Limb (tissue), 2 donors: ENCODE results near the gene MRPS22.
"Not testable (repeated sequence)": the region's sequence is repeated elsewhere in the genome, so short reads cannot be mapped to it uniquely, and the experiment has no call there.

ENCODE experiments used
- DNase-seq, 2 donors: peaks; one replicate each; pipeline ENCODE4 v3.0.0-alpha.2; 2016; ENCODE audit errors: extremely low spot score in 2 of 2

Gene MRPS22

DNA sequence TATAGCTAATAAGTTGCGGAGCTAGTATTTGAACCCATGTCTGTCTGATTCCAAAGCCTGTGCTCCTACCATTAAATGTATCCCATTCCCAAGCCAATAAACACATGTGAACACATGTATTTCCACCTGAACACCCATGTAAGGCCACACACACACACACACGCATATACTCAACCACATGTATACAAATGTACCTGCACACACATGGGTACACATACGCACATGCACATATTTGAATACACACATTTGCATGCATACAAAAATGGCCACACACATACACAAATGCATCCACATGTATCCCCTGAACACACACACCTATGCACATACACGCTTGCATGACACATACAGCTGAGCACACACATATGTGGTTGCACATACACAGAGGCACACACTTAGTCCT is 5.4 kb upstream of the MRPS22 start:
- no peak for DNase-seq

DNA sequence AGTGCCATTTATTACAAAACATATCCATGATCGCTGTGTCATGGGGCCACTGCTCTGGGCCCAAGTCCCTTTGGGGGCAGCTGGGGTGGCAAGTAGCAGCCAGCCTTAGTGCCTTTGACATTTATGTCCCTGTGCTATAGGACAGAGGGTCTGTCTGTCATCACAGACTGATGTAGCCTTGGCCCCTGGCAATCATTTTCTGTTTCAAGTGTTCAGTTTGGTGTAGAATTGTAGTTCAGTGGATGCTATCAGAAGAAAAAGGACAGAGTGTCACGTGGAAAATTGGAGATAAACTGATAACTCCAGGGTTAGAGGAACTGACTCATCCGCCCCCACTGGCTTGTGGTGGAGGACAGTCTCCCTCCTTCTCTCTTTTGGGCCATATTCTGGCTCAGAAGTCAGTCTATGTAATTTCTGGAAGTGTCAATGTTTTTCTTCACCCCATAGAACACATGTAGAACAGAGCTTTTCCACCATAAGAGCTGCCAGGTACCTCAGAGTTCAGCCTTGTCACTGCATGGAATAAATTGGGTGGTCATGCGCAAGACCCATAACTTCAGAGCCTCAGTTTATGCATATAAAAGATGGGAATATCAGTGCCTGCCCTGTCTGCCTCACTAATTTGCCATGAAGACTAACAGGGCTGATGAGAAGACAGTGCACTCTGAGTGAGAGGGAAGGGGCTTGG is 4.5 kb upstream of the MRPS22 start:
- DNase-seq, result no peak

DNA sequence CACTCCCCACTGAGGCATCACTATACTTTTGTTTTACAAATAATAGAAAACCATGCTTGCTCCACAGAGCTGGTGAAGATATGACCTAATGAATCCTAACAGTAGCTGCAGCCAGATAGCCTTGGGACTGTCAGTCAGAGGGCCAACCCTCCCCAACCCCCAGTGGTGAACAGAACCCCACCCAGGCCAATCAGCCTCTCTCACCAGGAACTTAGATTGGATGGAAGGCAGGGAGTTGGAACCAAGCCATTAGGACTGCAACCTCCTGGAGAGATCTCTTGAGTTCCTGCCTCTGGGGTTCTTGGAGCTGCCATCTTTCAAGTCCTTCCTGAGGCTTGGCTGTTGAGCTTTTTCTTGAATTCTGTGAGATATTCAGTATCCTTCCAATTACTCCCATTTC is 3.0 kb upstream of the MRPS22 start:
- DNase-seq, result no peak

DNA sequence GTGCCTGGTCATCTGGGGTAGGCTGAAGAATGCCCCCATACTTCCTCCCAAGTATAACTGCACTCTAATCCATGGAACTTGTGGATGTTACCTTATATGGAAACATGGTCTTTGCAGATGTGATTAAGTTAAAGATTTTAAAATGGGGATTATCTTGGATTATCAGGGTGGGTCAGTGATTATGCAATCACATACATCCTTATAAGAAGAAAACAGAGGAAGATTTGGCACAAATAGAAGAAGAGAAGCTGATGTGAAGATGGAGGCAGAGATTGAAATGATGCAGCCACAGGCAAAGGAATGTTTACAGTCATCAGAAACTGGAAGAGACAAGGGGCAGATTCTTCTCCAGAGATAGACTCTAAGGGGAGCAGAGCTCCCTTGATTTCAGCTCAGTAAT is 1.8 kb upstream of the MRPS22 start:
- DNase-seq, result no peak

DNA sequence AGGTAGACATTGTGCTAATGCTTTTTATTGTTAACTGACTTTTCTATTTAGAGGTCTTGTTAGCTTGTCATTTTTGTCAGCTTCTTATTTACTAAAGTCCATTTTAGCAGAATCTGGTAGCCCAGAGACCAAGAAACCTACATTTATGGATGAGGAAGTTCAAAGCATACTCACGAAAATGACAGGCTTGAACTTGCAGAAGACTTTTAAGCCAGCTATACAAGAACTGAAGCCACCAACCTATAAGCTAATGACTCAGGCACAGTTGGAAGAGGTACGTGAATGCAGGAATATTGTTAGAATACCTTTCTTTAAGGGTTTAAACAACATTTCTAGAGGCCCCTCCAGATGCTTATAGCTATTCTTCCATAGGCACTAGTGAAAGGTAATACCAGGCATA is 3.0 kb downstream of the MRPS22 start:
- no peak for DNase-seq

DNA sequence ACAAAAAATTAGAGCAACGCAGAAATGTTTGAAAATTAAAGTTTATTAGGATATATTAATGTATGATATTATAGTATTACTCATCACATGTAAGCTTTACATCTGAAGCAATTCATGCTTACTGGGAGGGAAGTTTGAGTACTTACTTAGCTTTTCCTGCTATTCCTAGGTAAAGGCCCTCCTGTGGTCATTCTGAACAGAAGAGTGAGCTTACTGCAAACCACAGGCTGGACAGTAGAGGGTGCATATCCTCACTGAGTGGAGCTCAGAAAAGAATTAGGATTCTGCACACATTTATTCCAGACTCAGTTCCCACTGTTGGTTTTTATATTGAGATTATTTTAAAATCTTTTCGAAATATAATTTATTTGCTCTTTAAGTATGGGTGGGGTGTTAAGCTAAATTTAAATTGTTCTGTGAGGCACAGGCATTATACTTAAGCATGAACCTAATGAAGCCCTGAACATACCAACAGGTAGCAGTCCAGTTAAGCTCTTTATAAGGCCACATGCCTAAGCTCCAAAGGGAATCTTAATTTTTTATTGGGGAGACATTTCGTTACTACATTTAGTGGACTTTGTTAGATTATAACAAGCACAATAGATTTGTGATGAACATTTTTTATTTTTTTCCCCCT is 10.2 kb downstream of the MRPS22 start:
- peak in 1 of 2 donors; percentile 52 for DNase-seq

DNA sequence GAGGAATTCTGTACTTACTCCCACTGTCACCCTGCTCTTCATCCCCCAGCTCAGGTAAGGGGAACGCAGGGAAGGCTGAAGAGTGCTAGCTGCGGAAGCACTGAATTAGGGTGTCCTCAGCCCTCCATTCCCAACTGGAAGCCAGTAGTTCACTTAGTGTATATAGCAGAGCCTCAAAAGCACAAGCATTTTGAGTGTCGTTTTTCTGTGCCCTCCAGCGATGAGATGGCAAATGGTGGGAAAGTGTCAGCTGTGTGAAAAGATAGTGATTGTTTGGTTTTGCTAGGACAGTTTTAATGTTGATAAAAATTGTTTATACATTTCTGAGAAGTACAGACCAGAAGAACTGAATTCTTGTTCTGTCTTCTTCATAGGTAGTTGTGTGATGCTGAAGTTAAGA is 10.8 kb downstream of the MRPS22 start:
- DNase-seq, result no peak

DNA sequence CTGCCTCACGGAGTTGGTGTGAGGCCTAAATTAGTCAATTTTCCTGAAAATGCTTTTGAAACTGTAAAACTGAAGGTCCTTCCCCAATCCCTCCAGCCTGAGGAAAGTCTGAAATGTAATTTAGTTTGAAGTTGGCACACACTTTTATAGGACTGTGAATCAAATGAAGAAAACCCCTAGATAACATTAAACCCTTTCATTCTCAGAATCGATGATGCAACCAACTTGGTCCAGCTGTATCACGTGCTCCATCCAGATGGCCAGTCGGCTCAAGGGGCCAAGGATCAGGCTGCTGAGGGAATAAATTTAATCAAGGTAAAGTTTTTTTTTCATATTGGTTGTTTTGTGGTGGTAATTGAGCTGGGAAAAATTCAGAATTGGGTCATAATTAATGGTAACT is 11.7 kb downstream of the MRPS22 start:
- no peak for DNase-seq

DNA sequence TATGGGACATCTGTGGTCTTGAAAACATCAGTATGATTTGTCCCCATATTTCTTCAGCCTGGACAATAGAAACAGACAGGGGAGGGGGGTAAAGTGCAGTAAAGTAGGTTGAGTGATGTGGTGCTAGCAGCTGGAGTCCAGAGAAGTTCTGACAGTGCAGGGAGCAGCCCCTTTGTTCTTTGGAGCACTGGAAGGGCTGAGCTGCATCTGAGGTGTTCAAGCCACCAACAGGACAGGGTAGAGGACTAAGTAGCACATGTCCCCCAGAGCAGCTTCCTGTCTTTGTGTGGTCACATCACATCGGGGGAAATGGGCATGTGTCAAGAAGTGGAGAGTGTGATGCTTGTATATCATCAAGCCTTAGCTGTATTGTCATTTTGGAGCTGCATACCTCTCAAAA is 12.1 kb downstream of the MRPS22 start:
- no peak for DNase-seq

DNA sequence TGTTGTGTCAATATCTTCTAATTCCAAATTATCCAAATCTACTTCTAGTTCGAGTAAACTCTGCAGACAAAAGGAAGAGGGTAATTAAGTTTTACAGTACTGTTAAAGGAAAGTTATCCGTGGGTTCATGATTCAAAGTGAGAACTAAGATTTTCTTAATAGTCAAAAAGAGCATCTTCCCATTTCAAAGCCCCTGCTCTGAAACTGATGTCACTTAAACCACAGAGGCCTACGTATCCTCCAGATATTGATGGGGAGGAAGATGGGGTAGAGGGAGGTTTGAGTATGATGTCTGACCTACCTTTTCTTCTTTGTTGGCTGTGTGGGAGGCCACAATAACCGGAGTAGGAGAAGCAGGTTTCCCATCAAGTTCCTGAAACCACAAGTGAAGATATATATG is 14.1 kb downstream of the MRPS22 start:
- DNase-seq, result no peak

DNA sequence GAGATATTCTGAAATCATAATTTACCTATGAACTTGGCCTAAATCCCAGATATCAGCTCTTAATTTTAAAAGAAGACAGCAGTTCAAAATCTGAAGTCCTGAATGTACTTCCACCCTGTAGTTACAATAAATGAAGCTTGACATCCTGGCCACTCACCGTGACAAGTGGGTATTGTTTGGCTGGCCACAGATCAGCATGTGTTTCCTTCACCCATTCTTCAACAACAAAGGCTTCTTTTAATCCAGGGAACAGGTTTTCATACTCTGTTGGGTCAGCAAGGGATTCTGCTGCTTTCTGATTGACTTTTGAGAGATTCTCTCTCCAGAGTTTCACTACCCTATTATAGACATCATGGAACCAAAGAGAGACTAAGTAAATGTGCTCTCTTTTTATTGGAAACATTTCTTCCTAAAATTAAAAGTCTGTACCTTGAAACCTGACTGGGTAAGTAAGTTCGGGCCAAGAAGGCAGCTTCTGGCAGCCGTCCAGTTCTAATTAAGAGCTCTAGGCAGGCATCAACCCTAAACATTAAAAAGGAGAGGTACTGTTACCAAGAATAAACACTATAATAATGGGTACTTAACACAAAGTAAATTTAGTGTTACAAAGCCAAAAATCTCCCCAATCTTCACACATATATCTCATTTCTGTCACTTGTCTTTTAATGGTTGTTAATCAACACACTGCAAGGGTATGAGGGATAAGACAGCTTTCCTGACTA is 15.2 kb downstream of the MRPS22 start:
- no peak for DNase-seq

DNA sequence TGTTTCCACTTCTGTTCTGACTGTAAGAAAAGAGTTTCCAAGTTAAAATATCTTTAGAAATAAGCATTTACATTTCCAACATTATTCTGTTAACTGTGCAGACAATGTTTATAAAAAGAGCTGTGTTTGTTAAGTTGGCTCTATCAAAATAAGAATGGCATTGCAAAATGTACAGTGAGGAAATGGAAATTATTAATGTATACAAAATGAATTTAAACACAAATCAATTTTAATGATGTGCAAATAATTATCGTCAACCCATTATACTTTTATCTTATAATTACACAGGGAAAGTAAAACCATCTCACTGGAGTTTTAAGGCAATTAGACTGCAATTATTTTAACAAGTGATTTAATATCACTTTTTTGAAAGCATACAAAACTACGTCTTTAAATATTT is 17.5 kb downstream of the MRPS22 start:
- no peak for DNase-seq

DNA sequence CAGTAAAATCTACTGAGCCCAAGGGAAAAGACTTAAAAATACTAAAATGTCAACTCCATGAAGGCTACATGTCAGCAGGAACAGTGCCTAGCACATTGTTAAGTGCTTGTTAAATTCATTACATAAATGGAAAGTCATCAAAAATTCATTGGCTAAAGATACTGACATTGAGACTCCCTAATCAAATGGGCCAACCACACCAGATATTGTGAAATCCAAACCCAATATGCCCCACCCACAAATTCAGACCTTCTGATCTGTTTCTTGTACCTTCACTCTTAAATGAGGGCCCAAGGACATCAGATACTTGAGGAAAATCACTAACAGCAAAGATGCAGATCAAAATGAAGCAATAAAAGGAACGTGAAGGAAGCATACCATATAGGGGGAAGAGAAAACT is 20.7 kb downstream of the MRPS22 start:
- no peak for DNase-seq

DNA sequence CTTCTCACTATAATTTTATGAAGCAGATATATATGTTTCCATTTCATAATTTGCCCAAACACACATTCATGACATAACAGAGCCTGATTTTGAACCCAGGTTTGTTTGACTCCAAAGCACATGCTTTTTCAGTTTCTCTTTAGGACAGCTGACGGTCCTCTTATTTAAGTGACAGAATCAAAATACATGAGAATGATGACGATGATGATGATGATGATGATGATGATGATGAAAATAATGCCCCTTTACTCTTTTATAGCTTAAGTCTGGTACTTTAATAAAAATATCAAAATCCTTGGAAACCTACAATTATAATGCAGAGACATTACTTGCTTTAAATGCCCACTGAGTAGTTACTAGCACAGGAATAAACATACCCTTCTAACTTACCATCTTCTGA is 30.3 kb downstream of the MRPS22 start:
- DNase-seq, result no peak

DNA sequence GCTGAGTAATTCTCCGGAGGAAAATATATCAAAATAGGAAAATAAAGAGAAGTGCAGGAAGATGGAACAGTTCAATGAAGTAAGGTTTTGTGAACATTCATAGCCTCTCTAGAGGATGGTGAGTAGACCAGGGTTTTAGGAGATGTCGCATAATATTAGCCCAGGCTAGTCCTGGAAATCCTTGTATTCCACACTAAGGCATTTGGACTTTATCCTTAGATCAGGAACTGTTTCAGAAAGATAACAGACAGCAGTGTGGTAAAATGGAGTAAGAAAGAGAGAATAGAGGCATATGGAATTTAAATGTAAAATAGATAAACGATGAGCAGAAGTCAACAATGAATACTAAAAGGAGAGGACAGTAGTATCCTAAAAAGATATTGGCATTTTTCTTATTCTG is 33.6 kb downstream of the MRPS22 start:
- no peak for DNase-seq

DNA sequence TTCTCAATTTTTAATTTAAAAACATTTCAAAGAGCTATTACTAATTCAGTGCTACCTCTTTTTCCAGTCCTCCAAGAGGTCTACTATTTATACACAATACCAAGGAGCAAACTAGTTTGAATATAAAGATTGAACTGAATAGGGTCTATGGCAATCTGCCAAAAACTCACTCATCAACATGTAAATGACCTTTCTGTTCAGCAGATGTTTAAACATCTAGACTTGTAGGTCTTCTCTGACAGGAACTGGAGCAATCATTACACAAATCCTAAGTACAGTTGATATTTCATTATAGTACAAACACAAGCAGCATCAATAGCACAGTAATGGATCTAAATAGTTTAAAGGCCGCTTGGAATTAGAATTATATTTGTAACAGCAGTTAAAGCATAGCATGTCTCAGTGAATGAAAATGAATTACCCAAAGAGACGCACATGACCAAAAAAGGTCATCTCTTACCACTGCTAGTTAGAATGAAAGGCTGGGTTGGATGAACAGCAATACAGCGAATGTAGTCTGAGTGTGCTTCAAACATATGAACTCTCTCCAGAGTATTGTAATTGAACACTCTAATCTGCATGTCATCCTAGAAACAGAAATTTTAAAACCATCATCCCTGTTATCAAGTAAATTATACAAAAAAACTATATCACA is 34.9 kb downstream of the MRPS22 start:
- no peak for DNase-seq

DNA sequence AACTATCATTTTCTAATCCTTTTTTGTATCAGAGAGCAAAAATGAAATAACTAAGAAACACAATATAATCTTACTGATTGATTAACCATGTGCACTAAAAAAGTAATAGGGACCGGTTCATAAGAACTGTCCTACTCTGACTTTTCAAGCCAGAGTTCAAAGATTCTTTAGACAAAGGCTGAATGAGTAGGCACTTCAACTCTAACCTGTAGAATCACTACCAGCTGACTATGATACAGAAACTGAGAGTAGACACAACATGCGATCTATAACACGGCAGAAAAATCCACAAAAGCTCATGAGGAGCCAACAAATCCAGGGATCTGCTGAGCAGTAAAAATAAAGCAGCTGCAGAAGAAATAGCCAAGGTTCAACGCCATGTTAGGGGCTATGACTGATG is 36.8 kb downstream of the MRPS22 start:
- no peak for DNase-seq

DNA sequence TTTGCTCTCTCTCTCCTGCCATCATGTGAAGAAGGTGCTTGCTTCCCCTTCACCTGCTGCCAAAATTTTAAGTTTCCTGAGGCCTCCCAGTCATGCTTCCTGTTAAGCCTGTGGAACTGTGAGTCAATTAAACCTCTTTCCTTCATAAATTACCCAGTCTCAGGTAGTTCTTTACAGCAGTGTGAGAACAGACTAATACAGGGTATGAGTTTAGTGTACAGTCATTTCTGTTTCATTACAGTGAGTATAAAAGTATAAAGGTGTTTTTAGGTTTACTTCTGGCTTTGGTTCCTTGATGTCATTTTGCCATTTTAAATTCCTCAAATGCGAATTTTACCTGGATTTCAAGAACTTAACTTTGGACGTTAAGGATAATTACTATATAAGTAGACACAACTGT is 38.5 kb downstream of the MRPS22 start:
- DNase-seq, result not testable (repeated sequence)

DNA sequence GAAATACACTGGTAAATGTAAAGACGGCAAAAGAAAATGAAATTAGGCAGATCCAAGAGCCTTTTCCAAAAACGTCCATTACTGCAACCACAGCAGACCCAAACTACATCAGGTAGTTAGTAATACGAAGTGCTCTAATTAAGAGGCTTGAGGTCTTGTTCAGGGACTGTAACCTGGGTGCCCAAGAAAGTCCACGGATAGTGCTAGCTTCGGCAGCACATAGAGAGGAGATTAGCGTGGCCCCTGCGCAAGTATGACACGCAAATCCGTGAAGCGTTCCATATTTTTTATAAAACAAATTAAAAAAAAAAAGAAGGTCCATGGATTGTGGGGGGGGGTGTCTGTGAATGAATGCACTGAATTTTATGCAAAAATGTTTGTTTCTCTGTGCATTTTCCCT is 44.3 kb downstream of the MRPS22 start:
- DNase-seq, result no peak

DNA sequence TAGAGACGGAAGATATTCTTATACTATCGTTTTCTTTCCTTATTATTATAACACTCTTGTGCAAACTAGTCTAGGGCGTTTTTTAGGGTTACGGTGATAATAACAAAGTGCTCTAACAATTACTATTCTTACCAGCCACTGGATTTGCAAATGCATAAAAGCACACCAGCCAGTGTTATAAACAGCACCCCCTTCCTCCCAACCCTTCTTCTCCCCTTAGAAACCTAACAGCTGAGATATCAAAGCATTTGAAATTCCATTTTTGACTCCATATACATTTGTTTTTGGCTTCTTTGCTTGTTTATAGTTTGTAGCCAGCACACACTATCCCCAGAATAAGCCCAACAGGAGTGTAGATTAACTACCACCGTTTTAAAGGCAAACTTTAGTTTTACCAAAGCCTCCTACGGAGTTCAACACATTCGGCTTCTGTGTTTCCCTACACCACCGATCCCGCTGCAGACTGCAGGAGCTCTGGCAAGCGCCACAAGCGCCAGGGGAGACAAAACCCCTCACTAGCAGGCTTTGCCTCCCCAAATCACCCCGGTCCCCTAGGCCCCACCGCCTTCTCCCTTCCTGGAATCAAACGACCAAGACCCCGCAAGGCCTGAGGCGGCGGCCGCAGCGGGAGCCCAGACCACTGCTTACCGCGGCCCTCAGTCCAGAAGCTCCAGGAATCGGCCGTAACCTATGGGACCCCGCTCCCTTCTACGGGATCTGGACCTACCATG is 45.2 kb downstream of the MRPS22 start:
- peak in 1 of 2 donors; percentile 3 for DNase-seq

DNA sequence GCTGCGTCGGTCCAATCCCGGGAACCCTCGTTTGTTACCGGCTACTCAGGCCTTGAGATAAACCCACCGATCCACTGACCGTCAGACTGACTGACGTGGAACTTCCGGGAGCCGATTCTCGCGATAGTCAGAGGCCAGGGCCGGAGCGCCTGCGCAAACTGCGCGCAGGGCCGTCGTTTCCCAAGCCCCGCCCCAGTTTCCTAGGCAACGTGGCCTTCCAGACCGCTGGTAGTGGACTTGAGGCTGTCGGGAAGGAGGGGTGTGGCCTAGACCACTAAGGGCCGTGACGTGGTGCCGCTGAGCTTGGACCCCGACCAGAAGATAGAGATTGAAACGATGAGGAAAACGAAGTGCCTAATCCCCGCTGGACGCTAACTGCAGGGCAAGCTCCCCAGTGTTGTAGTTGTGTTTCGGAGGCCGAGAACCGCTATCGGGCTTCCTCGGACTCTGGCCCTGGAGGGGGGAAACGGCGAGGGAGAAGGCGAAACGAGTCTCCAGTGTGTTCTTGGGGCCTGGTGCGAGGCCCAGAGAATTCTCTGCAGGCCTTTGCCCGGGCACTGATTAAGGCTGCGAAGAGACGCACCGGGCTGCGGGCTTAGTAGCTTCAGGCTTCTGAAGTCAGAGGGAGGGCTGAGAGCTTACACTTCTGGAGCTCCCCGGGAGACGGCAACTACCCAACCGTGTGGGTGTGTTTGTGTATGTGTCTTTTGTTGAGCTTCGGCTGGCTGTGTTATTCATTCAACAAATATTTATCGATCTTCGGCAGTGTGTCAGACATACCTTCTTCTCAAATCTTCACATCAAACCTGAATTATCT is 45.9 kb downstream of the MRPS22 start, which contains the start of gene COPB2:
Gene COPB2 (minus strand): TSS at position 96 of the 817 bp plus-strand sequence. CDS start 97 bp downstream, outside the sequence.
- peak; percentile 98 to 100 for DNase-seq
